Breast epithelium (tissue), 4 donors: Measurements from ENCODE around the gene PDHX. TPM values are rescaled to one million over a fixed set of nuclear protein-coding genes. Genes with fewer than 3 reads are reported as not detected.
A peak's percentile ranks its signal among the peaks of the same experiment; 100 is the strongest.

ENCODE experiments used
- DNase-seq, 2 donors: peaks; one replicate each; pipeline ENCODE4 v3.0.0-alpha.2; 2019; ENCODE audit warnings: low spot score in 2 of 2
- H3K27ac ChIP-seq, 2 donors: fragments of 200-600 bp; sonication (generic) in 1 of 2; one replicate each; pipeline ENCODE4 v1.5.1; 2016 to 2019; ENCODE audit warnings: mild to moderate bottlenecking in 1 of 2
- H3K27me3 ChIP-seq, 2 donors: fragments of 200-600 bp; sonication (generic) in 1 of 2; one replicate each; pipeline versions ENCODE4 v1.5.1 to v1.6.0; 2017 to 2019; ENCODE audit warnings: control low read depth in 1 of 2, mild to moderate bottlenecking in 1 of 2
- H3K36me3 ChIP-seq: fragments of 200-600 bp; one replicate; pipeline ENCODE4 v1.5.1; 2019
- H3K4me1 ChIP-seq, 2 donors: fragments of 200-600 bp; sonication (generic); one replicate each; pipeline ENCODE4 v1.5.1; 2016 to 2019; ENCODE audit warnings: control low read depth in 1 of 2
- H3K4me3 ChIP-seq, 3 donors: fragments of 200-600 bp; sonication (generic); 1 replicate in 2 of 3; 2 replicates in 1 of 3; pipeline ENCODE4 v1.5.1; 2016 to 2019; ENCODE audit warnings: mild to moderate bottlenecking in 3 of 3, moderate library complexity in 2 of 3
- H3K9me3 ChIP-seq, 2 donors: fragments of 200-600 bp; sonication (generic) in 1 of 2; one replicate each; pipeline ENCODE4 v1.5.1; 2016 to 2019; ENCODE audit warnings: control low read depth in 1 of 2
- CTCF ChIP-seq, 3 donors: fragments of 450-650 bp; IDR thresholded peaks; one replicate each; pipeline ENCODE4 v1.5.1; 2016 to 2017; ENCODE audit warnings: antibody characterized with exemption in 3 of 3, mild to moderate bottlenecking in 3 of 3, moderate library complexity in 3 of 3
- POLR2A ChIP-seq: fragments of 450-650 bp; IDR thresholded peaks from one replicate; pipeline ENCODE4 v1.6.1; 2016; ENCODE audit warnings: antibody characterized with exemption, mild to moderate bottlenecking, moderate library complexity
- POLR2AphosphoS5 ChIP-seq, 3 donors: sonication (generic); formaldehyde crosslinking; IDR thresholded peaks; one replicate each; pipeline ENCODE4 v1.6.1; 2017; ENCODE audit warnings: antibody characterized with exemption in 3 of 3
- intact Hi-C: fragments of 100-400 bp; cut with DNase I; formaldehyde crosslinking; loops from one replicate; pipeline ENCODE4 v1.15.1; 2023; ENCODE audit warnings: low total_unique reads
- total RNA-seq, 3 donors: library from RNA; depleted of rRNA; stranded (reverse); fragments of >200 nt; gene quantifications; one replicate each; pipeline ENCODE4 v1.1.0, GENCODE V29; 2016

The PDHX gene
- total RNA-seq, 3 donors from 2014 or later, result 32.1 to 42.7 (median 41.6) TPM

GRCh38 chr11:34972366-34972765 lies 55.9 kb downstream of the PDHX start:
- Histone ChIP-seq H3K9me3 (no peaks in the 10 kb centered on the region), H3K4me1 (peaks cover 0 to 6% of the 10 kb centered on the region in 2 donors), H3K36me3 (peaks cover 5% of the 10 kb centered on the region), H3K4me3 (no peak overlapping the region), H3K27ac (no peak overlapping the region), H3K27me3 (no peaks in the 10 kb centered on the region)
- TF ChIP-seq CTCF (IDR thresholded peaks at IDR 0.05), result no peak
- no peak for DNase-seq
- intact Hi-C loops, result no loop called here

- no peak overlapping the region for H3K4me3 ChIP-seq
- no peak for DNase-seq
- intact Hi-C loops, result no loop called here
- no peaks in the 10 kb centered on the region for H3K9me3 ChIP-seq
- H3K27ac ChIP-seq, result no peak overlapping the region
- no peak for TF ChIP-seq POLR2A
- TF ChIP-seq CTCF (IDR thresholded peaks at IDR 0.05), result no peak
- no peak for TF ChIP-seq POLR2AphosphoS5 (IDR thresholded peaks at IDR 0.05)
- peaks cover 0 to 6% of the 10 kb centered on the region in 2 donors for H3K4me1 ChIP-seq
- no peaks in the 10 kb centered on the region for H3K27me3 ChIP-seq
- H3K36me3 ChIP-seq, result peaks cover 5% of the 10 kb centered on the region
Measured at GRCh38 chr11:34972892-34973291, 56.5 kb downstream of the PDHX start.

- Histone ChIP-seq H3K9me3 (no peaks in the 10 kb centered on the region), H3K36me3 (peaks cover 5% of the 10 kb centered on the region), H3K4me1 (peaks cover 0 to 6% of the 10 kb centered on the region in 2 donors), H3K27ac (no peak overlapping the region), H3K27me3 (no peaks in the 10 kb centered on the region), H3K4me3 (no peak overlapping the region)
- DNase-seq, result no peak
- TF ChIP-seq CTCF (IDR thresholded peaks at IDR 0.05), result no peak
- no peak for TF ChIP-seq POLR2AphosphoS5 (IDR thresholded peaks at IDR 0.05)
- TF ChIP-seq POLR2A, result no peak
- intact Hi-C loops, result no loop called here
Measured at GRCh38 chr11:34975482-34975881, 59.1 kb downstream of the PDHX start.

GRCh38 chr11:34976496-34977088 lies 60.2 kb downstream of the PDHX start:
- peaks cover 2% of the 10 kb centered on the region for H3K36me3 ChIP-seq
- DNase-seq, result no peak
- H3K27me3 ChIP-seq, result no peaks in the 10 kb centered on the region
- peaks cover 0 to 6% of the 10 kb centered on the region in 2 donors for H3K4me1 ChIP-seq
- intact Hi-C loops, result no loop called here
- H3K4me3 ChIP-seq, result no peak overlapping the region
- no peak overlapping the region for H3K27ac ChIP-seq
- no peak for TF ChIP-seq CTCF (IDR thresholded peaks at IDR 0.05)
- no peak for TF ChIP-seq POLR2A
- TF ChIP-seq POLR2AphosphoS5 (IDR thresholded peaks at IDR 0.05), result no peak
- no peaks in the 10 kb centered on the region for H3K9me3 ChIP-seq

DNA sequence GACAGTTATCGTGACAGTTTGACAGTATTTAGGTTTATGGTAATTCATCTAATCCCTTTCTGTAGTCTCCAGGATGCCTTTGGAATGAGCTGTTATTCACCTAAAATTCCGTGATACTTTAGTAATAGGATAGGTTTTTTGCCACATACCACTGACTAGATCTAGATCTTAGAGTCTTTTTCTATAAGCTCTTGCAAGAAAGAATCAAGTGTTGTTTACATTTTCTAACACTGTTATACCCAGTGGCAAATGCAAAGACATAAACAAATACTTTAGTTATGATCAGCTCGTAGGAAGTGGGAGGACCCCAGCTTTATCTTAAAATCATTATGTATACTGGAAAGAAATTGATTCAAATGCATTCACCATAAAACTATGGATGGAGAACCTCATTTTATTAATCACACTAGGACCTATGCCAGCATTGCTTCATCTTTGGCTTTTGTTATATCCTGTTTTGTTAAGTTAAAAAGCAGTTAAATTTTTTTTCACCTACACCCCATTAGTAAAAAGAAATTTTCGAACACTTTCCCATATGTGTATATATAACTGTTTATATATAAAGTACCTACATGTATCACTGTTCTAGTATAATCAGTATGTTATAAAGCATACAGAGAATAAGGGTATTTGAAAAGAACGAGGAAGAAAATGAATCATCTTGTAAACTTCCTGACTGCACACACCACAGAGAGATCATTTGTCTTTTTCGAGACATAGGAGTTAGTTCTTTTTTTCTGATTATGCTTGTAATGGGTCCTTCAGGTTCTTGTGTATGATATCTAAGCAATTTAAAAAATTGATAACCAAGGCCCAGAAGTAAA lies 60.9 kb downstream of the PDHX start:
- Histone ChIP-seq H3K27me3 (no peaks in the 10 kb centered on the region), H3K4me3 (no peak overlapping the region), H3K9me3 (no peaks in the 10 kb centered on the region), H3K27ac (peak overlapping the region in 1 of 2 donors; percentile 29), H3K36me3 (no peaks in the 10 kb centered on the region), H3K4me1 (peaks cover 0 to 6% of the 10 kb centered on the region in 2 donors)
- TF ChIP-seq CTCF (IDR thresholded peaks at IDR 0.05) (no peak), POLR2A (no peak), POLR2AphosphoS5 (IDR thresholded peaks at IDR 0.05) (no peak)
- intact Hi-C loops, result no loop called here
- DNase-seq, result no peak
